Activated CD4-positive, alpha-beta T cell treated with anti-CD3 and anti-CD28 coated beads, Interleukin-2, amount 50 U/mL, for 4 hours (primary cell): ENCODE results near the gene TP53.

Experiments
- DNase-seq, 2 experiments: peaks; one replicate each; pipeline ENCODE4 v3.0.0-alpha.2; 2020

Gene TP53

GRCh38 chr17:7706631-7707354 lies 19.5 kb upstream of the TP53 start:
- no peak for DNase-seq

- no peak for DNase-seq
Observed at GRCh38 chr17:7705269-7706255, 18.3 kb upstream of the TP53 start.

- DNase-seq: no peak
Observed at GRCh38 chr17:7704601-7705268, 17.4 kb upstream of the TP53 start, which contains the start of gene EFNB3. EFNB3 (plus strand) TSS chr17:7705202; CDS start chr17:7705599, 397 bp downstream.

GRCh38 chr17:7703584-7704479 lies 16.5 kb upstream of the TP53 start:
- DNase-seq: no peak

- DNase-seq: no peak
Observed at GRCh38 chr17:7702776-7703175, 15.5 kb upstream of the TP53 start.

- no peak for DNase-seq
Observed at GRCh38 chr17:7701681-7702080, 14.4 kb upstream of the TP53 start.

- DNase-seq: no peak
Observed at GRCh38 chr17:7700510-7700909, 13.2 kb upstream of the TP53 start.

GRCh38 chr17:7697828-7698588 lies 10.7 kb upstream of the TP53 start:
- DNase-seq: no peak

GRCh38 chr17:7695586-7695985 lies 8.3 kb upstream of the TP53 start:
- DNase-seq: no peak

GRCh38 chr17:7688808-7689316 lies 1.6 kb upstream of the TP53 start:
- DNase-seq: no peak

GRCh38 chr17:7687908-7688807 lies 868 bp upstream of the TP53 start, which contains the start of gene WRAP53:
WRAP53 (plus strand) TSS chr17:7688477; CDS start chr17:7688649, 172 bp downstream.
- DNase-seq: peak; percentile 94 to 95

GRCh38 chr17:7686222-7687071 lies 843 bp downstream of the TP53 start:
- peak; percentile 70 to 71 for DNase-seq

GRCh38 chr17:7685533-7686221 lies 1.6 kb downstream of the TP53 start:
- DNase-seq: peak; percentile 79

GRCh38 chr17:7684851-7685532 lies 2.3 kb downstream of the TP53 start:
- no peak for DNase-seq

- no peak for DNase-seq
Observed at GRCh38 chr17:7677388-7678067, 9.8 kb downstream of the TP53 start.

GRCh38 chr17:7676533-7676932 lies 10.8 kb downstream of the TP53 start:
- no peak for DNase-seq

- DNase-seq: no peak
Observed at GRCh38 chr17:7674934-7675333, 12.4 kb downstream of the TP53 start.
